ENCODE results near the gene PTPRU. TPM values are rescaled to one million over a fixed set of nuclear protein-coding genes. Genes with fewer than 3 reads are reported as not detected.

Gene PTPRU
- total and polyA plus RNA-seq, 7 donors, result 14.5 to 51.4 (median 25.6) TPM

DNA sequence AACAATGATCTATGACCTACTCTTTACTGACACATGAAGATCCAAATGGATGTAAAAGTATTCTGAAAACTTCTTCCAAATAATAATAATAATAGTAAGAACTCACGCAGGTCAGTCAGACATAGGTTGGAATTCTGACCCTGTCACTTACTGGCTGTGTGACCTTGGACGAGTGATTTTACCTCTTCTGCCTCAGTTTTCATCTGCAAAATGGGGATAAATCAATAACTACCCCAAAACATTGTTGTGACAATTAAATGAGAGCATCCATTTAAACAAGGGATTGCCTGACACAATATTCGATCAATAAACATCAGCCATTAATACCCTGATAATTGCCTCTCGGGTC is 6.1 kb upstream of the PTPRU start:
- intact Hi-C loops (cut with DNase I), result loop anchor here (10.0 kb wide), 3 partner anchors 855 to 1545 kb away; no protein-coding TSS in a partner anchor
- peak overlapping the region; percentile 86 for H3K27ac ChIP-seq
- H3K4me1 ChIP-seq, result peaks cover 11% of the 10 kb centered on the region
- no peaks in the 10 kb centered on the region for H3K9me3 ChIP-seq
- ATAC-seq (no peak), DNase-seq (no peak)
- peak overlapping the region; percentile 85 for H3K4me3 ChIP-seq
- H3K27me3 ChIP-seq (ENCODE audit: insufficient read depth in 3 of 3, low read length in 2 of 3), result no peaks in the 10 kb centered on the region
- TF ChIP-seq, protein P1, sequence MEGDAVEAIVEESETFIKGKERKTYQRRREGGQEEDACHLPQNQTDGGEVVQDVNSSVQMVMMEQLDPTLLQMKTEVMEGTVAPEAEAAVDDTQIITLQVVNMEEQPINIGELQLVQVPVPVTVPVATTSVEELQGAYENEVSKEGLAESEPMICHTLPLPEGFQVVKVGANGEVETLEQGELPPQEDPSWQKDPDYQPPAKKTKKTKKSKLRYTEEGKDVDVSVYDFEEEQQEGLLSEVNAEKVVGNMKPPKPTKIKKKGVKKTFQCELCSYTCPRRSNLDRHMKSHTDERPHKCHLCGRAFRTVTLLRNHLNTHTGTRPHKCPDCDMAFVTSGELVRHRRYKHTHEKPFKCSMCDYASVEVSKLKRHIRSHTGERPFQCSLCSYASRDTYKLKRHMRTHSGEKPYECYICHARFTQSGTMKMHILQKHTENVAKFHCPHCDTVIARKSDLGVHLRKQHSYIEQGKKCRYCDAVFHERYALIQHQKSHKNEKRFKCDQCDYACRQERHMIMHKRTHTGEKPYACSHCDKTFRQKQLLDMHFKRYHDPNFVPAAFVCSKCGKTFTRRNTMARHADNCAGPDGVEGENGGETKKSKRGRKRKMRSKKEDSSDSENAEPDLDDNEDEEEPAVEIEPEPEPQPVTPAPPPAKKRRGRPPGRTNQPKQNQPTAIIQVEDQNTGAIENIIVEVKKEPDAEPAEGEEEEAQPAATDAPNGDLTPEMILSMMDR (IDR thresholded peaks at IDR 0.05), result no peak
- H3K36me3 ChIP-seq (ENCODE audit: insufficient read depth in 1 of 2, low read depth in 1 of 2), result peaks cover 0 to 3% of the 10 kb centered on the region in 2 donors
- 13 to 15% (median 13%) methylated on average over 4 of the region's 4 CpGs for WGBS, 3 donors

- no peaks in the 10 kb centered on the region for H3K27me3 ChIP-seq (ENCODE audit: insufficient read depth in 3 of 3, low read length in 2 of 3)
- intact Hi-C loops (cut with DNase I), result loop anchor here (10.0 kb wide), 3 partner anchors 854 to 1544 kb away; no protein-coding TSS in a partner anchor
- peak within 1 kb of the TSS; percentile 85 for H3K4me3 ChIP-seq
- no peaks in the 10 kb centered on the region for H3K36me3 ChIP-seq (ENCODE audit: insufficient read depth in 1 of 2, low read depth in 1 of 2)
- peak; percentile 98 to 99 (median 99) for ATAC-seq
- peak within 1 kb of the TSS; percentile 86 for H3K27ac ChIP-seq
- 3% methylated on average over 50 to 52 of the region's 52 CpGs for WGBS, 3 donors
- DNase-seq, result peak; percentile 93 to 97
- TF ChIP-seq, protein P1 (IDR thresholded peaks at IDR 0.05), result peak; percentile 16
- H3K9me3 ChIP-seq, result no peaks in the 10 kb centered on the region
- H3K4me1 ChIP-seq, result peaks cover 11% of the 10 kb centered on the region
These were observed 5.6 kb upstream of the PTPRU start, which contains the start of gene MECR for GRCh38 chr1:29230553-29231378. Gene MECR, minus strand, starts transcription at chr1:29230934. Its CDS starts 28 bp downstream, at chr1:29230906.

DNA sequence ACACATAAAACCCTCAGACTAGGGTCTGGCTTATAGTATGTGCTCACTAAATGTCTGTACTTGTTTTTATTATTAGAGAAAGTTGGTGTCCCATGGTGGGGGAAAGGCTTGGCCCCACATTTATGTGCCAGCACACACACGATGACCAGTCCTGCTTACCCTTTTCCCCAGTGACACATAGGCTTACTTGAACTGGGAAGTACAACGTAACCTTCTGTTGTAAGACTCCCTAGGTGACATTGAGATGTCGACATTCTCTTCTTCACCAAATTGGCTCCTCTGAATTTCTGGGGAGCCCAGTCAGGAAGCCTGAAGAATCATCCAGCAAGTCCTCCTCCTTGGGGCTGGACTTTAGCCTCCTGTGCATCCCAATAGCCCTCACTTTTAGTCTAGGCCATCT is 3.9 kb upstream of the PTPRU start:
- Histone ChIP-seq H3K27me3 (ENCODE audit: insufficient read depth in 3 of 3, low read length in 2 of 3) (no peaks in the 10 kb centered on the region), H3K36me3 (ENCODE audit: insufficient read depth in 1 of 2, low read depth in 1 of 2) (no peaks in the 10 kb centered on the region), H3K4me3 (no peak overlapping the region), H3K4me1 (peaks cover 11% of the 10 kb centered on the region), H3K27ac (no peak overlapping the region), H3K9me3 (no peaks in the 10 kb centered on the region)
- intact Hi-C loops (cut with DNase I), result loop anchor here (10.0 kb wide), 3 partner anchors 852 to 1542 kb away; no protein-coding TSS in a partner anchor
- ATAC-seq (no peak), DNase-seq (no peak)
- TF ChIP-seq, protein P1 (IDR thresholded peaks at IDR 0.05), result no peak
- WGBS, 3 donors, result 77 to 83% (median 82%) methylated on average over 3 of the region's 3 CpGs

DNA sequence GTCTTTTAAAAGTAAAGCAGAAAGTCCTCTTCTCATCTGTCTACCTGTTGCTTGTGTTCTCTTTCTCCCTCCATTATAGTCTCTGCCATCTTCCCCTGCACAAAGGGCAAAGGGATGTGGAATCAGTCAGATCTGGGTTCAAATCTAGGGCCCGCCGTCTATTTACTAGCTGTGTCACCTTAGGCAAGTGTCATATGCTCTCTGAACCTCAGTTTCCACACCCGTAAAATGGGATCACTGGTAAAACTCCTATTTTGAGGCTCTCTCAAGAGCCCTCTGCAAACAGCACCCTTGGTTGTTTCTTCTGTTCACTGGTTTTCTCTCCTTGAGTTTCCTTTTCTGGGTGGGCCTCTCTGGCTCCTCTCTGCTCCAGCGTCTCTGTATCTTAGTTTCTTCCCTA is 2.6 kb upstream of the PTPRU start:
- intact Hi-C loops (cut with DNase I), result loop anchor here (10.0 kb wide), 3 partner anchors 851 to 1541 kb away; no protein-coding TSS in a partner anchor
- Histone ChIP-seq H3K36me3 (ENCODE audit: insufficient read depth in 1 of 2, low read depth in 1 of 2) (no peaks in the 10 kb centered on the region), H3K4me3 (no peak overlapping the region), H3K9me3 (no peaks in the 10 kb centered on the region), H3K27me3 (ENCODE audit: insufficient read depth in 3 of 3, low read length in 2 of 3) (no peaks in the 10 kb centered on the region), H3K4me1 (peaks cover 15% of the 10 kb centered on the region), H3K27ac (no peak overlapping the region)
- no peak for ATAC-seq
- no peak for DNase-seq
- WGBS, 3 donors, result 76 to 82% (median 76%) methylated on average over 4 of the region's 4 CpGs
- TF ChIP-seq, protein P1 (IDR thresholded peaks at IDR 0.05), result no peak
